HepG2 (cell line): Measurements from ENCODE around the gene SEC61B. TPM values are rescaled to one million over a fixed set of nuclear protein-coding genes. Genes with fewer than 3 reads are reported as not detected.

ENCODE experiments used
- BRF2 ChIP-seq: sonication (generic); formaldehyde crosslinking; IDR thresholded peaks from 2 replicates; pipeline ENCODE4 v1.8.1; 2022; ENCODE audit warnings: mild to moderate bottlenecking, missing genetic modification reagents
- KAT2B ChIP-seq: fragments of 150-350 bp; IDR thresholded peaks from 2 replicates; pipeline ENCODE4 v1.6.1; 2014; ENCODE audit warnings: low read depth, low read length, borderline replicate concordance
- MNT ChIP-seq: fragments of 450-650 bp; IDR thresholded peaks from 2 replicates; pipeline ENCODE4 v1.6.1; 2016
- MXI1 ChIP-seq: IDR thresholded peaks from 3 replicates; pipeline ENCODE4 v1.6.1; 2012; ENCODE audit warnings: low read depth, low read length, inconsistent platforms, borderline replicate concordance
- MYPOP ChIP-seq: sonication (generic); formaldehyde crosslinking; IDR thresholded peaks from 2 replicates; pipeline ENCODE4 v1.8.1; 2023; ENCODE audit warnings: mild to moderate bottlenecking, moderate library complexity, missing genetic modification reagents
- PAF1 ChIP-seq: IDR thresholded peaks from 2 replicates; pipeline ENCODE4 v1.6.1; 2016; ENCODE audit warnings: missing genetic modification reagents, missing compliant biosample characterization
- PHF5A ChIP-seq: IDR thresholded peaks from one replicate; pipeline ENCODE4 v1.6.1; 2018; ENCODE audit warnings: low read depth, missing genetic modification reagents; ENCODE audit not compliant: unreplicated experiment
- THAP8 ChIP-seq: sonication (generic); formaldehyde crosslinking; IDR thresholded peaks from 2 replicates; pipeline ENCODE4 v1.5.1; 2020; ENCODE audit warnings: missing genetic modification reagents, mild to moderate bottlenecking, borderline replicate concordance
- ZBTB49 ChIP-seq: sonication (generic); formaldehyde crosslinking; IDR thresholded peaks from 2 replicates; pipeline ENCODE4 v1.4.0; 2020; ENCODE audit warnings: missing genetic modification reagents, borderline replicate concordance
- ZMAT5 ChIP-seq: sonication (generic); formaldehyde crosslinking; IDR thresholded peaks from 2 replicates; pipeline ENCODE4 v1.5.0; 2020; ENCODE audit warnings: mild to moderate bottlenecking, low read depth, missing genetic modification reagents, borderline replicate concordance
- ZNF225 ChIP-seq: sonication (generic); formaldehyde crosslinking; IDR thresholded peaks from 2 replicates; pipeline ENCODE4 v1.4.0; 2020; ENCODE audit warnings: mild to moderate bottlenecking, missing genetic modification reagents
- ZNF232 ChIP-seq: sonication (generic); formaldehyde crosslinking; IDR thresholded peaks from 2 replicates; pipeline ENCODE4 v1.4.0; 2020; ENCODE audit warnings: missing genetic modification reagents, borderline replicate concordance
- ZNF235 ChIP-seq: sonication (generic); formaldehyde crosslinking; IDR thresholded peaks from 2 replicates; pipeline ENCODE4 v1.8.1; 2023; ENCODE audit warnings: mild to moderate bottlenecking, missing genetic modification reagents, borderline replicate concordance
- ZNF253 ChIP-seq: sonication (generic); formaldehyde crosslinking; IDR thresholded peaks from 2 replicates; pipeline ENCODE4 v1.8.0; 2022; ENCODE audit warnings: mild to moderate bottlenecking, missing genetic modification reagents, borderline replicate concordance
- ZNF572 ChIP-seq: sonication (generic); formaldehyde crosslinking; IDR thresholded peaks from 2 replicates; pipeline ENCODE4 v1.5.1; 2020; ENCODE audit warnings: mild to moderate bottlenecking, missing genetic modification reagents
- ZNF614 ChIP-seq: IDR thresholded peaks from 2 replicates; pipeline ENCODE4 v1.6.1; 2018; ENCODE audit warnings: missing biosample characterization, missing genetic modification reagents, inconsistent platforms, borderline replicate concordance
- ZNF766 ChIP-seq: sonication (generic); formaldehyde crosslinking; IDR thresholded peaks from 2 replicates; pipeline ENCODE4 v1.5.0; 2020; ENCODE audit warnings: missing genetic modification reagents, borderline replicate concordance
- polyA plus RNA-seq, 8 experiments: library from polyadenylated mRNA; depleted of rRNA in 3 of 8; stranded (reverse) in 7 of 8; unstranded in 1 of 8; fragments of >200 nt; fragmentation: Illumina TruSeq in 4 of 8; extraction: Trizol in 4 of 8; gene quantifications; 2 replicates each; pipeline versions ENCODE4 v1.2.1 to v1.2.3, GENCODE V29; 2011 to 2016; ENCODE audit warnings: low read depth in 4 of 8, missing spikeins in 1 of 8, mixed read lengths in 1 of 8; ENCODE audit not compliant: insufficient read depth in 1 of 8
- total RNA-seq, 5 experiments: library from RNA; depleted of rRNA; stranded (reverse); fragments of >200 nt; fragmentation: Illumina TruSeq; extraction: Trizol; gene quantifications; 2 replicates each; pipeline ENCODE4 v1.2.3, GENCODE V29; 2016; ENCODE audit warnings: low read depth in 1 of 5

Gene SEC61B
- total and polyA plus RNA-seq, 2 of the 13 experiments (the other 11 are each of a cell fraction or from before 2014, with no cell fraction given): 191 to 368 TPM

- TF ChIP-seq ZNF253 (CRISPR knock-in tag) (no peak), ZNF766 (CRISPR knock-in tag) (no peak), ZNF572 (0 out of 2 replicates have a peak, but pooled peaks have one; percentile 39), MNT (no peak), MXI1 (no peak; the same call in 2 of the 3 replicates), KAT2B (no peak), BRF2 (CRISPR knock-in tag) (no peak), ZNF614 (CRISPR knock-in tag) (0 out of 2 replicates have a peak, but pooled peaks have one; percentile 21), PAF1 (CRISPR knock-in tag) (no peak), ZNF225 (CRISPR knock-in tag) (no peak), ZMAT5 (CRISPR knock-in tag) (no peak), ZBTB49 (CRISPR knock-in tag) (no peak), MYPOP (CRISPR knock-in tag) (no peak), THAP8 (CRISPR knock-in tag) (no peak), ZNF235 (CRISPR knock-in tag) (no peak), ZNF232 (CRISPR knock-in tag) (no peak; the same call in 1 of the 2 replicates), PHF5A (CRISPR knock-in tag) (no peak)
These were observed 37.4 kb upstream of the SEC61B start (continued) for GRCh38 chr9:99184475-99185347.
